GM12878 (cell line): ENCODE measurements around the gene CSTPP1. TPM values are rescaled to one million over a fixed set of nuclear protein-coding genes. Genes with fewer than 3 reads are reported as not detected.

Experiments used
- BRCA1 ChIP-seq: IDR thresholded peaks from 2 replicates; pipeline ENCODE4 v1.6.1; 2011; ENCODE audit warnings: low read depth, low read length, improper control_type of control experiment
- ESRRA ChIP-seq: IDR thresholded peaks from 2 replicates; pipeline ENCODE4 v1.6.1; 2012; ENCODE audit warnings: mild to moderate bottlenecking, low read length, improper control_type of control experiment
- EZH2 ChIP-seq: IDR thresholded peaks from 2 replicates; pipeline ENCODE4 v1.6.1; 2012; ENCODE audit warnings: low read depth, mild to moderate bottlenecking, control low read depth, inconsistent platforms, low read length, borderline replicate concordance; ENCODE audit not compliant: control insufficient read depth
- FOXM1 ChIP-seq: IDR thresholded peaks from 2 replicates; pipeline ENCODE4 v1.6.1; 2012; ENCODE audit warnings: low read depth, mild to moderate bottlenecking, inconsistent platforms, low read length, moderate library complexity
- IKZF1 ChIP-seq: fragments of 450-650 bp; conservative IDR thresholded peaks from 2 replicates; pipeline ENCODE4 v1.6.1; 2017; ENCODE audit warnings: antibody characterized with exemption, mild to moderate bottlenecking
- IKZF2 ChIP-seq, 2 experiments: fragments of 450-650 bp; IDR thresholded peaks; 2 replicates each; pipeline ENCODE4 v1.6.1; 2017; ENCODE audit warnings: mild to moderate bottlenecking in 2 of 2, moderate library complexity in 2 of 2
- MTA2 ChIP-seq: fragments of 450-650 bp; IDR thresholded peaks from 2 replicates; pipeline ENCODE4 v1.6.1; 2016; ENCODE audit warnings: low read depth, mild to moderate bottlenecking, moderate library complexity
- MTA3 ChIP-seq: IDR thresholded peaks from 2 replicates; pipeline ENCODE4 v1.6.1; 2012; ENCODE audit warnings: low read length, inconsistent platforms, borderline replicate concordance
- NFXL1 ChIP-seq: fragments of 450-650 bp; IDR thresholded peaks from 2 replicates; pipeline ENCODE4 v1.6.1; 2017; ENCODE audit warnings: antibody characterized with exemption, mild to moderate bottlenecking, borderline replicate concordance
- NFYB ChIP-seq: IDR thresholded peaks from 2 replicates; pipeline ENCODE4 v1.6.1; 2011; ENCODE audit warnings: low read depth, mild to moderate bottlenecking, low read length, improper control_type of control experiment, moderate library complexity; ENCODE audit not compliant: insufficient read depth
- NR2C1 ChIP-seq: fragments of 450-650 bp; IDR thresholded peaks from 2 replicates; pipeline ENCODE4 v1.6.1; 2017; ENCODE audit warnings: antibody characterized with exemption, mild to moderate bottlenecking, moderate library complexity
- PML ChIP-seq: IDR thresholded peaks from 2 replicates; pipeline ENCODE4 v1.6.1; 2012; ENCODE audit warnings: low read length, inconsistent platforms
- RELA ChIP-seq: fragments of 450-650 bp; IDR thresholded peaks from 2 replicates; pipeline ENCODE4 v1.8.0; 2014; ENCODE audit warnings: borderline replicate concordance; ENCODE audit not compliant: partially characterized antibody
- TCF7 ChIP-seq: IDR thresholded peaks from 2 replicates; pipeline ENCODE4 v1.6.1; 2014; ENCODE audit warnings: antibody characterized with exemption, borderline replicate concordance
- ZNF384 ChIP-seq: IDR thresholded peaks from 2 replicates; pipeline ENCODE4 v1.6.1; 2012; ENCODE audit warnings: low read depth, mild to moderate bottlenecking, low read length, improper control_type of control experiment, borderline replicate concordance
- polyA plus RNA-seq, 11 experiments: library from polyadenylated mRNA; depleted of rRNA in 4 of 11; unstranded in 6 of 11; stranded (reverse) in 5 of 11; fragments of >200 nt; fragmentation: Nextera tagmentation in 4 of 11; fragmentation: Illumina TruSeq in 1 of 11; extraction: Ambion mirVana in 4 of 11; extraction: Trizol in 1 of 11; gene quantifications; 1 replicate in 1 of 11; 2 replicates in 10 of 11; pipeline versions ENCODE4 v1.2.1 to v1.2.3, GENCODE V29; 2011 to 2016; ENCODE audit warnings: inconsistent platforms in 2 of 11, missing spikeins in 2 of 11, low read depth in 1 of 11
- total RNA-seq, 4 experiments: library from RNA; depleted of rRNA in 3 of 4; stranded (reverse); fragments of >200 nt in 3 of 4; fragmentation: Illumina TruSeq in 1 of 4; extraction: Trizol in 1 of 4; gene quantifications; 2 replicates each; pipeline versions ENCODE4 v1.2.1 to v1.2.3, GENCODE V29; 2013 to 2021
- TF ChIP-seq, protein P1 (sequence below): fragments of 450-650 bp; formaldehyde crosslinking; IDR thresholded peaks from 2 replicates; pipeline ENCODE4 v1.5.0; 2022; ENCODE audit warnings: mild to moderate bottlenecking, missing genetic modification characterization
- TF ChIP-seq, protein P2 (sequence below): fragments of 450-650 bp; conservative IDR thresholded peaks from 2 replicates; pipeline ENCODE4 v1.6.1; 2017; ENCODE audit warnings: mild to moderate bottlenecking, moderate library complexity
- TF ChIP-seq, protein P3 (sequence below): IDR thresholded peaks from 2 replicates; pipeline ENCODE4 v1.6.1; 2011; ENCODE audit warnings: low read depth, mild to moderate bottlenecking, low read length, moderate library complexity, borderline replicate concordance; ENCODE audit errors: extremely low read depth
- TF ChIP-seq, protein P4 (sequence below), 3 experiments: IDR thresholded peaks in 2 of 3; conservative IDR thresholded peaks in 1 of 3; 2 replicates each; pipeline ENCODE4 v1.5.1; 2011; ENCODE audit warnings: low read depth in 3 of 3, low read length in 3 of 3, mild to moderate bottlenecking in 3 of 3, control low read depth in 2 of 3, moderate library complexity in 2 of 3, inconsistent platforms in 1 of 3, mixed read lengths in 1 of 3; ENCODE audit not compliant: control insufficient read depth in 2 of 3, insufficient read depth in 1 of 3; ENCODE audit errors: extremely low read depth in 1 of 3
- TF ChIP-seq, protein P5 (sequence below): IDR thresholded peaks from 2 replicates; pipeline ENCODE4 v1.6.1; 2011; ENCODE audit warnings: low read depth, low read length, improper control_type of control experiment, borderline replicate concordance

Gene CSTPP1
- total and polyA plus RNA-seq, 10 of the 15 experiments (the other 5 are each of a cell fraction or from before 2014, with no cell fraction given), result 7.1 to 23.4 (median 17.5) TPM

DNA sequence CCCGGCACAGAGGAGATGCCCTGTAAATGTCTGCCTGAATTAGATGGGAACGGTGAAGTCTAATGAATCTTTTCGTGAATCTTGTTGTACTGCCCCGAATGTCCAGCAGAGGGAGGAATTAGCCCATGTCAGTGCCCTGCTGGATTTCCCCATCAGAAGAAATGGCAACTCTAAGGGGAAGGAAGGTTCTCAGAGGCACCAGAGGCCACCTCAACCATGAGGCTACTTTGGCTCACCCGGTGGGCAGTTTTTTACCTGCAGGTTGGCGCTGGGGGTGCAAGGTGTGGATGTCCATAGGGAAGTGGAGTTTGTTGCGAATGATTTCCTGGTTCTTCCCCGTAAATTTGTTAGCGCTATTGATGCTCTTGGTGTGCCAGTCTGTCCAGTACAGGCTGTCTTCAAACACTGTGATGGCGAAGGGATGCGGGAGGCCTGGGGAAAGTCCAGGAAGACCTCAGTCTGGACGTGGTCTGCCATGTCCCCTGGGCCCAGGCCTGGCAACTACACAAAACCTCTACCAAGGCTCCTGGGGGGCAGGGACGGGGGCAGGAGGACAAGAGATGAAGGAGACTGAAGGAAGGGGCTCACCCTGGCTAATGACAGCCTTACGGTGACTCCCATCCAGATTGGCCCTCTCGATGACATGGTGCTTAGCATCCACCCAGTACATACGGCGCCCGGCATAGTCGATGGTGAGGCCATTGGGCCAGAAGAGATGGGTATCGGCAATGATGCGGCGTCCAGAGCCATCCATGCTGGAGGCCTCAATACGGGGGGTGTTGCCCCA is 46.7 kb upstream of the CSTPP1 start (continued):
- TF ChIP-seq, protein P1, sequence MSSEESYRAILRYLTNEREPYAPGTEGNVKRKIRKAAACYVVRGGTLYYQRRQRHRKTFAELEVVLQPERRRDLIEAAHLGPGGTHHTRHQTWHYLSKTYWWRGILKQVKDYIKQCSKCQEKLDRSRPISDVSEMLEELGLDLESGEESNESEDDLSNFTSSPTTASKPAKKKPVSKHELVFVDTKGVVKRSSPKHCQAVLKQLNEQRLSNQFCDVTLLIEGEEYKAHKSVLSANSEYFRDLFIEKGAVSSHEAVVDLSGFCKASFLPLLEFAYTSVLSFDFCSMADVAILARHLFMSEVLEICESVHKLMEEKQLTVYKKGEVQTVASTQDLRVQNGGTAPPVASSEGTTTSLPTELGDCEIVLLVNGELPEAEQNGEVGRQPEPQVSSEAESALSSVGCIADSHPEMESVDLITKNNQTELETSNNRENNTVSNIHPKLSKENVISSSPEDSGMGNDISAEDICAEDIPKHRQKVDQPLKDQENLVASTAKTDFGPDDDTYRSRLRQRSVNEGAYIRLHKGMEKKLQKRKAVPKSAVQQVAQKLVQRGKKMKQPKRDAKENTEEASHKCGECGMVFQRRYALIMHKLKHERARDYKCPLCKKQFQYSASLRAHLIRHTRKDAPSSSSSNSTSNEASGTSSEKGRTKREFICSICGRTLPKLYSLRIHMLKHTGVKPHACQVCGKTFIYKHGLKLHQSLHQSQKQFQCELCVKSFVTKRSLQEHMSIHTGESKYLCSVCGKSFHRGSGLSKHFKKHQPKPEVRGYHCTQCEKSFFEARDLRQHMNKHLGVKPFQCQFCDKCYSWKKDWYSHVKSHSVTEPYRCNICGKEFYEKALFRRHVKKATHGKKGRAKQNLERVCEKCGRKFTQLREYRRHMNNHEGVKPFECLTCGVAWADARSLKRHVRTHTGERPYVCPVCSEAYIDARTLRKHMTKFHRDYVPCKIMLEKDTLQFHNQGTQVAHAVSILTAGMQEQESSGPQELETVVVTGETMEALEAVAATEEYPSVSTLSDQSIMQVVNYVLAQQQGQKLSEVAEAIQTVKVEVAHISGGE, result no peak
- TF ChIP-seq, protein P2, sequence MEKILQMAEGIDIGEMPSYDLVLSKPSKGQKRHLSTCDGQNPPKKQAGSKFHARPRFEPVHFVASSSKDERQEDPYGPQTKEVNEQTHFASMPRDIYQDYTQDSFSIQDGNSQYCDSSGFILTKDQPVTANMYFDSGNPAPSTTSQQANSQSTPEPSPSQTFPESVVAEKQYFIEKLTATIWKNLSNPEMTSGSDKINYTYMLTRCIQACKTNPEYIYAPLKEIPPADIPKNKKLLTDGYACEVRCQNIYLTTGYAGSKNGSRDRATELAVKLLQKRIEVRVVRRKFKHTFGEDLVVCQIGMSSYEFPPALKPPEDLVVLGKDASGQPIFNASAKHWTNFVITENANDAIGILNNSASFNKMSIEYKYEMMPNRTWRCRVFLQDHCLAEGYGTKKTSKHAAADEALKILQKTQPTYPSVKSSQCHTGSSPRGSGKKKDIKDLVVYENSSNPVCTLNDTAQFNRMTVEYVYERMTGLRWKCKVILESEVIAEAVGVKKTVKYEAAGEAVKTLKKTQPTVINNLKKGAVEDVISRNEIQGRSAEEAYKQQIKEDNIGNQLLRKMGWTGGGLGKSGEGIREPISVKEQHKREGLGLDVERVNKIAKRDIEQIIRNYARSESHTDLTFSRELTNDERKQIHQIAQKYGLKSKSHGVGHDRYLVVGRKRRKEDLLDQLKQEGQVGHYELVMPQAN, result no peak
- no peak for TF ChIP-seq MTA2
- TF ChIP-seq NFXL1, result no peak
- TF ChIP-seq EZH2, result no peak
- no peak for TF ChIP-seq BRCA1
- TF ChIP-seq PML, result no peak
- TF ChIP-seq, protein P3, sequence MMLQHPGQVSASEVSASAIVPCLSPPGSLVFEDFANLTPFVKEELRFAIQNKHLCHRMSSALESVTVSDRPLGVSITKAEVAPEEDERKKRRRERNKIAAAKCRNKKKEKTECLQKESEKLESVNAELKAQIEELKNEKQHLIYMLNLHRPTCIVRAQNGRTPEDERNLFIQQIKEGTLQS, result no peak
- TF ChIP-seq NR2C1, result no peak
- no peak for TF ChIP-seq ZNF384
- peak; percentile 38 for TF ChIP-seq RELA
- no peak for TF ChIP-seq ESRRA
- peak; percentile 42; the same call in 1 of the 2 replicates for TF ChIP-seq FOXM1
- no peak for TF ChIP-seq IKZF1
- TF ChIP-seq IKZF2 (IDR thresholded peaks at IDR 0.05), result no peak
- TF ChIP-seq, protein P4, sequence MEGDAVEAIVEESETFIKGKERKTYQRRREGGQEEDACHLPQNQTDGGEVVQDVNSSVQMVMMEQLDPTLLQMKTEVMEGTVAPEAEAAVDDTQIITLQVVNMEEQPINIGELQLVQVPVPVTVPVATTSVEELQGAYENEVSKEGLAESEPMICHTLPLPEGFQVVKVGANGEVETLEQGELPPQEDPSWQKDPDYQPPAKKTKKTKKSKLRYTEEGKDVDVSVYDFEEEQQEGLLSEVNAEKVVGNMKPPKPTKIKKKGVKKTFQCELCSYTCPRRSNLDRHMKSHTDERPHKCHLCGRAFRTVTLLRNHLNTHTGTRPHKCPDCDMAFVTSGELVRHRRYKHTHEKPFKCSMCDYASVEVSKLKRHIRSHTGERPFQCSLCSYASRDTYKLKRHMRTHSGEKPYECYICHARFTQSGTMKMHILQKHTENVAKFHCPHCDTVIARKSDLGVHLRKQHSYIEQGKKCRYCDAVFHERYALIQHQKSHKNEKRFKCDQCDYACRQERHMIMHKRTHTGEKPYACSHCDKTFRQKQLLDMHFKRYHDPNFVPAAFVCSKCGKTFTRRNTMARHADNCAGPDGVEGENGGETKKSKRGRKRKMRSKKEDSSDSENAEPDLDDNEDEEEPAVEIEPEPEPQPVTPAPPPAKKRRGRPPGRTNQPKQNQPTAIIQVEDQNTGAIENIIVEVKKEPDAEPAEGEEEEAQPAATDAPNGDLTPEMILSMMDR (IDR thresholded peaks at IDR 0.05 in 2 of 3, conservative IDR thresholded peaks at IDR 0.05 in 1 of 3; ENCODE audit: control insufficient read depth in 2 of 3, extremely low read depth in 1 of 3, insufficient read depth in 1 of 3, low read depth in 3 of 3, low read length in 3 of 3), result peak; percentile 88 to 95 (median 92); a peak in 5 of 6 replicates
- TF ChIP-seq MTA3, result no peak
- TF ChIP-seq TCF7, result no peak
- TF ChIP-seq, protein P5, sequence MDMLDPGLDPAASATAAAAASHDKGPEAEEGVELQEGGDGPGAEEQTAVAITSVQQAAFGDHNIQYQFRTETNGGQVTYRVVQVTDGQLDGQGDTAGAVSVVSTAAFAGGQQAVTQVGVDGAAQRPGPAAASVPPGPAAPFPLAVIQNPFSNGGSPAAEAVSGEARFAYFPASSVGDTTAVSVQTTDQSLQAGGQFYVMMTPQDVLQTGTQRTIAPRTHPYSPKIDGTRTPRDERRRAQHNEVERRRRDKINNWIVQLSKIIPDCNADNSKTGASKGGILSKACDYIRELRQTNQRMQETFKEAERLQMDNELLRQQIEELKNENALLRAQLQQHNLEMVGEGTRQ, result no peak
- TF ChIP-seq NFYB, result no peak
